ENCODE data around the gene KIF26A.

GRCh38 chr14:104103061-104103445 lies 35.3 kb upstream of the KIF26A start:
- TF ChIP-seq ZNF720 (CRISPR knock-in tag; IDR thresholded peaks at IDR 0.05) (no peak), SALL2 (CRISPR knock-in tag; IDR thresholded peaks at IDR 0.05) (no peak), CEBPB (IDR thresholded peaks at IDR 0.05; ENCODE audit: borderline replicate concordance, low read depth, low read length) (no peak), PRDM4 (CRISPR knock-in tag; IDR thresholded peaks at IDR 0.05; ENCODE audit: borderline replicate concordance) (no peak)

All from HepG2 (cell line).